Neural progenitor cell (in vitro differentiated cells): ENCODE data around the gene EFNB2. TPM values are rescaled to one million over a fixed set of nuclear protein-coding genes. Genes with fewer than 3 reads are reported as not detected.
A peak's percentile ranks its signal among the peaks of the same experiment; 100 is the strongest.

ENCODE experiments used
- DNase-seq: peaks from one replicate; pipeline ENCODE4 v3.0.0-alpha.2; 2016; ENCODE audit warnings: low spot score
- H2AFZ ChIP-seq: fragments of 200-600 bp; sonication (generic); replicated peaks from 2 replicates; pipeline ENCODE4 v1.6.1; 2016; ENCODE audit warnings: antibody characterized with exemption
- H3F3A ChIP-seq: fragments of 200-600 bp; sonication (generic); 2 replicates; pipeline ENCODE4 v1.6.1; 2016; ENCODE audit warnings: antibody characterized with exemption, low read depth
- H3K27ac ChIP-seq: fragments of 200-600 bp; sonication (generic); 2 replicates; pipeline ENCODE4 v1.5.1; 2016; ENCODE audit warnings: mild to moderate bottlenecking
- H3K27me3 ChIP-seq: fragments of 200-600 bp; sonication (generic); 2 replicates; pipeline ENCODE4 v1.6.1; 2016; ENCODE audit warnings: mild to moderate bottlenecking, moderate library complexity
- H3K36me3 ChIP-seq: fragments of 200-600 bp; sonication (generic); 2 replicates; pipeline ENCODE4 v1.5.1; 2016
- H3K4me1 ChIP-seq: fragments of 200-600 bp; sonication (generic); 2 replicates; pipeline ENCODE4 v1.6.1; 2016; ENCODE audit warnings: mixed run types
- H3K4me2 ChIP-seq: fragments of 200-600 bp; sonication (generic); 2 replicates; pipeline ENCODE4 v1.6.1; 2016
- H3K4me3 ChIP-seq: fragments of 200-600 bp; sonication (generic); 2 replicates; pipeline ENCODE4 v1.5.1; 2016
- H3K79me2 ChIP-seq: fragments of 200-600 bp; sonication (generic); 2 replicates; pipeline ENCODE4 v1.6.1; 2016; ENCODE audit warnings: low read depth
- H3K9ac ChIP-seq: fragments of 200-600 bp; sonication (generic); 2 replicates; pipeline ENCODE4 v1.6.1; 2016
- H3K9me3 ChIP-seq: fragments of 200-600 bp; sonication (generic); 2 replicates; pipeline ENCODE4 v1.5.1; 2016; ENCODE audit warnings: low read depth
- H4K20me1 ChIP-seq: fragments of 200-600 bp; sonication (generic); 2 replicates; pipeline ENCODE4 v1.6.1; 2016; ENCODE audit warnings: low read depth
- H3K27ac Mint-ChIP-seq: 3 replicates; pipeline ENCODE4 v1.8.0; 2021; ENCODE audit warnings: mixed read lengths
- H3K27me3 Mint-ChIP-seq: 2 replicates; pipeline ENCODE4 v1.8.0; 2022; ENCODE audit warnings: low read depth, mild to moderate bottlenecking, inconsistent platforms, moderate library complexity, mixed read lengths; ENCODE audit not compliant: insufficient read depth
- H3K36me3 Mint-ChIP-seq: 3 replicates; pipeline ENCODE4 v1.8.0; 2021; ENCODE audit warnings: mixed read lengths
- H3K4me1 Mint-ChIP-seq: 3 replicates; pipeline ENCODE4 v1.8.0; 2021; ENCODE audit warnings: mixed read lengths
- H3K4me3 Mint-ChIP-seq: 3 replicates; pipeline ENCODE4 v1.8.0; 2021; ENCODE audit warnings: mild to moderate bottlenecking, moderate library complexity, mixed read lengths
- H3K9me3 Mint-ChIP-seq: 3 replicates; pipeline ENCODE4 v1.8.0; 2020; ENCODE audit warnings: mixed read lengths
- CTCF ChIP-seq: fragments of 200-600 bp; sonication (generic); IDR thresholded peaks from 2 replicates; pipeline ENCODE4 v1.5.1; 2017; ENCODE audit warnings: antibody characterized with exemption, mild to moderate bottlenecking
- EZH2 ChIP-seq: fragments of 200-600 bp; sonication (generic); IDR thresholded peaks from 2 replicates; pipeline ENCODE4 v1.6.1; 2017; ENCODE audit warnings: antibody characterized with exemption, mild to moderate bottlenecking, moderate library complexity
- EZH2phosphoT487 ChIP-seq: fragments of 200-600 bp; sonication (generic); IDR thresholded peaks from 2 replicates; pipeline ENCODE4 v1.6.1; 2017; ENCODE audit warnings: antibody characterized with exemption
- total RNA-seq: library from RNA; depleted of rRNA; stranded (reverse); fragments of >200 nt; gene quantifications from 2 replicates; pipeline ENCODE4 v1.2.3, GENCODE V29; 2015; ENCODE audit warnings: low replicate concordance

Gene EFNB2
- total RNA-seq, 1 donor from 2014 or later = 101 TPM

DNA sequence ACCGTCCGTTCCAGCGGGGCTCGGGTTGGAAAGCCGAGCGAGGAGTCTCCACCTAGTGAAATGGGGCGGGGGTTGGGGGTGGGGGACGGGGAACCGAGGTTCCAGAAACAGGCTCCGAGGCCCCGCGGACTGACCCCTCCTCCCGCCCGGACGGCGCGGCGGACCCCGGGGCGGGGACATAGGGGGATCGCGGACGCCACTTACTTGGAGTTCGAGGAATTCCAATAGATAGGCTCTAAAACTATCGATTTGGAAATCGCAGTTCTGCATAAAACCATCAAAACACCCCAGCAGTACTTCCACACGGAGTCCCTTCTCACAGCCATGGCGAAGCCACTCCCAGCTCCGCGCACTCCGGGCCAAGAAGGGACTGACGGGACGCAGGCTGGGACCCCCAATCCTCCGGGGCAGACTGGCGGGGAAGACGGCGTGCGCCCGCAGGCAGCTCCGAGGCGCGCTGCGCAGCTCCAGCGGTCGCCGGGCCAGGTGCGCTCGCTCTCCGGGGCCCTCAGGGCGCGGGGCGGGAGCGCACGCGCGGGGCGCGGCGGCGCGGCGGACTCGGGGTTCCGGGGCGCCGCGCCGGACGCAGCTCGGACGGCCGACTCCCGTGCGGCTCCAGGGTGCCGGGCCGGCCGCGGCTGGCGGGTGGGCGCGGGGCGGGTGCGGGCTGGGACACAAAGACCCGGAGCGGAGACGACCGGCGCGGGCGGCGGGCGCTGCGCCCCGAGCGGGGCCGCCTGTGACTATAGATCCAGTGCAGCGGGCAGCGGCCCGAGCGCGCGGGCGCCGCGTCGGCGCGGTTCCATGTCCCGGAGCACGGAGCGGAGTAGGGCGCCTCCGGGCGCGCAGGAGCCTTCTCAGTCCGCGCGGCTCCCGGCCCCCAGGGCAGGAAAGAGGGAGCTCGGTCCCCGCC lies 567 bp downstream of the EFNB2 start:
- Histone ChIP-seq H3K4me3 (peak overlapping the region; percentile 71), H3K27me3 (no peaks in the 10 kb centered on the region), H3K9ac (peak overlapping the region; percentile 79), H3K4me2 (peak overlapping the region; percentile 78), H3K79me2 (peaks cover 64% of the 10 kb centered on the region), H3K4me1 (peaks cover 35% of the 10 kb centered on the region), H4K20me1 (peaks cover 74% of the 10 kb centered on the region), H3K36me3 (no peaks in the 10 kb centered on the region), H3F3A (peaks cover 67% of the 10 kb centered on the region), H3K27ac (no peak overlapping the region), H3K9me3 (no peaks in the 10 kb centered on the region), H2AFZ (no peak overlapping the region)
- H3K4me3 Mint-ChIP-seq = peak overlapping the region; percentile 99
- H3K9me3 Mint-ChIP-seq = no peaks in the 10 kb centered on the region
- H3K4me1 Mint-ChIP-seq = peaks cover 26% of the 10 kb centered on the region
- peak; percentile 43 for DNase-seq
- peak overlapping the region; percentile 87 for H3K27ac Mint-ChIP-seq
- H3K36me3 Mint-ChIP-seq = peaks cover 12% of the 10 kb centered on the region
- peaks cover 8% of the 10 kb centered on the region for H3K27me3 Mint-ChIP-seq
- TF ChIP-seq CTCF = no peak
- TF ChIP-seq EZH2phosphoT487 = no peak
- TF ChIP-seq EZH2 = no peak

DNA sequence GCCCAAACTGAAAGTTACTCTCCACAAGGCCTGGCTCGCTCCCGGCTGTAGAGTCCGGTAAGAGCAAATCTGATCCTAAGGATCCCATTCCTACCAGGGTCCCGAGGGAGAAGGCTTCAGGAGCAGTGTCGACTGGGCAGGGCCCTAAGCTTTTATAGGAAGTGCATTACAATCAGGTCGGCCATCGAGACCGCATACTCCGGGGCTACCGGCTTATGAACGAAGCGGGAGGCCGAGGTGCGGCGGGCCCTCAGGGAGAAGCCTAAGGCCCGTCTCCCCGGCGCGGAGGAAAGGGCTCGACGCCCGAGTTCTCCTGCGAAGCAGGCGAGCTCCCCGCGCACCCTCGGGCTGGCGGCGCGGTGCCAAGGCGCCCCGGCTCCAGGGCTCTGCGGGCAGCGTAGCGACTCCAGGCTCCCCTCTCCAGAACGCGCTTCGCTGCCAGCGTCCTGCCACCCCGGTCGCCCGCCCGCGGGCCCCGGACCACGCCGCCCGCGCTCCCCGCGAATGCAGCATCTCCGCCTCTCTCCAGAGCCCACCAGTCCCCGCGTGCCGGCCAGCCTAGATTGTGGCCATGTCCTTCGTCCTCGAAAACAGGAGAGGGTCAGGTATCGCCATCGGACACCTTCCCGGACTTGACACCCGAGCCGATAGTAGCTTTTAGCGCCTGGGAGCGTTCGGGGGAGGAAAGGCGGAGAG lies 1.4 kb downstream of the EFNB2 start:
- no peak for TF ChIP-seq CTCF
- TF ChIP-seq EZH2phosphoT487 = no peak
- TF ChIP-seq EZH2 = no peak
- H3K4me3 ChIP-seq = peak overlapping the region; percentile 71
- no peaks in the 10 kb centered on the region for H3K27me3 ChIP-seq
- H3K9me3 ChIP-seq = no peaks in the 10 kb centered on the region
- Mint-ChIP-seq H3K9me3 (no peaks in the 10 kb centered on the region), H3K27me3 (peaks cover 8% of the 10 kb centered on the region), H3K36me3 (peaks cover 12% of the 10 kb centered on the region), H3K4me1 (peaks cover 32% of the 10 kb centered on the region), H3K27ac (peak overlapping the region; percentile 98), H3K4me3 (peak overlapping the region; percentile 99)
- no peak overlapping the region for H2AFZ ChIP-seq
- H3K4me1 ChIP-seq = peaks cover 35% of the 10 kb centered on the region
- peaks cover 69% of the 10 kb centered on the region for H3K79me2 ChIP-seq
- H3K9ac ChIP-seq = peak overlapping the region; percentile 79
- no peaks in the 10 kb centered on the region for H3K36me3 ChIP-seq
- no peak overlapping the region for H3K27ac ChIP-seq
- H3F3A ChIP-seq = peaks cover 67% of the 10 kb centered on the region
- peak; percentile 55 for DNase-seq
- H3K4me2 ChIP-seq = peak overlapping the region; percentile 78
- peaks cover 76% of the 10 kb centered on the region for H4K20me1 ChIP-seq

GRCh38 chr13:106533101-106533942 lies 2.1 kb downstream of the EFNB2 start:
- Mint-ChIP-seq H3K36me3 (peaks cover 12% of the 10 kb centered on the region), H3K27me3 (peaks cover 8% of the 10 kb centered on the region), H3K4me1 (peaks cover 37% of the 10 kb centered on the region), H3K27ac (peak overlapping the region; percentile 98), H3K9me3 (no peaks in the 10 kb centered on the region), H3K4me3 (peak overlapping the region; percentile 99)
- H3K27ac ChIP-seq = no peak overlapping the region
- H2AFZ ChIP-seq = no peak overlapping the region
- peaks cover 3% of the 10 kb centered on the region for H3K36me3 ChIP-seq
- peak; percentile 93 for DNase-seq
- peak overlapping the region; percentile 71 for H3K4me3 ChIP-seq
- peaks cover 67% of the 10 kb centered on the region for H3F3A ChIP-seq
- no peaks in the 10 kb centered on the region for H3K27me3 ChIP-seq
- H3K9me3 ChIP-seq = no peaks in the 10 kb centered on the region
- H3K4me2 ChIP-seq = peak overlapping the region; percentile 78
- H3K79me2 ChIP-seq = peaks cover 77% of the 10 kb centered on the region
- peaks cover 35% of the 10 kb centered on the region for H3K4me1 ChIP-seq
- peaks cover 76% of the 10 kb centered on the region for H4K20me1 ChIP-seq
- no peak for TF ChIP-seq EZH2
- no peak for TF ChIP-seq EZH2phosphoT487
- TF ChIP-seq CTCF = peak; percentile 64
- H3K9ac ChIP-seq = peak overlapping the region; percentile 79
